A549 (cell line): ENCODE measurements around the gene MRPL53.

Experiments used
- BCL3 ChIP-seq: fragments of >200 bp; sonication (Bioruptor Twin); formaldehyde crosslinking; IDR thresholded peaks from 3 replicates; pipeline ENCODE4 v1.6.1; 2016
- EHMT2 ChIP-seq: fragments of 200-600 bp; sonication (generic); IDR thresholded peaks from 2 replicates; pipeline ENCODE4 v1.6.1; 2016; ENCODE audit warnings: antibody characterized with exemption, low read depth, mild to moderate bottlenecking, moderate library complexity
- EP300 ChIP-seq, 2 experiments: fragments of >200 bp; sonication (Bioruptor Twin); formaldehyde crosslinking; IDR thresholded peaks; 2 replicates in 1 of 2; 3 replicates in 1 of 2; pipeline ENCODE4 v1.6.1; 2016 to 2017
- MAZ ChIP-seq: fragments of 150-350 bp; IDR thresholded peaks from 2 replicates; pipeline ENCODE4 v1.6.1; 2014; ENCODE audit warnings: antibody characterized with exemption, low read depth, low read length, borderline replicate concordance
- RFX5 ChIP-seq: fragments of 450-650 bp; IDR thresholded peaks from 2 replicates; pipeline ENCODE4 v1.7.1; 2014; ENCODE audit warnings: antibody characterized with exemption, mild to moderate bottlenecking, moderate library complexity
- SREBF2 ChIP-seq: fragments of 450-650 bp; IDR thresholded peaks from 2 replicates; pipeline ENCODE4 v1.6.1; 2014; ENCODE audit warnings: mild to moderate bottlenecking, moderate library complexity
- TF ChIP-seq, protein P1 (sequence below): fragments of >200 bp; sonication (Bioruptor Twin); formaldehyde crosslinking; IDR thresholded peaks from 3 replicates; pipeline ENCODE4 v1.5.1; 2016
- TF ChIP-seq, protein P2 (sequence below): fragments of 200-600 bp; sonication (generic); IDR thresholded peaks from 2 replicates; pipeline ENCODE4 v1.6.1; 2016; ENCODE audit warnings: antibody characterized with exemption, mild to moderate bottlenecking, moderate library complexity

GRCh38 chr2:74504591-74504990, 32.1 kb upstream of the MRPL53 start:
- TF ChIP-seq, protein P1, sequence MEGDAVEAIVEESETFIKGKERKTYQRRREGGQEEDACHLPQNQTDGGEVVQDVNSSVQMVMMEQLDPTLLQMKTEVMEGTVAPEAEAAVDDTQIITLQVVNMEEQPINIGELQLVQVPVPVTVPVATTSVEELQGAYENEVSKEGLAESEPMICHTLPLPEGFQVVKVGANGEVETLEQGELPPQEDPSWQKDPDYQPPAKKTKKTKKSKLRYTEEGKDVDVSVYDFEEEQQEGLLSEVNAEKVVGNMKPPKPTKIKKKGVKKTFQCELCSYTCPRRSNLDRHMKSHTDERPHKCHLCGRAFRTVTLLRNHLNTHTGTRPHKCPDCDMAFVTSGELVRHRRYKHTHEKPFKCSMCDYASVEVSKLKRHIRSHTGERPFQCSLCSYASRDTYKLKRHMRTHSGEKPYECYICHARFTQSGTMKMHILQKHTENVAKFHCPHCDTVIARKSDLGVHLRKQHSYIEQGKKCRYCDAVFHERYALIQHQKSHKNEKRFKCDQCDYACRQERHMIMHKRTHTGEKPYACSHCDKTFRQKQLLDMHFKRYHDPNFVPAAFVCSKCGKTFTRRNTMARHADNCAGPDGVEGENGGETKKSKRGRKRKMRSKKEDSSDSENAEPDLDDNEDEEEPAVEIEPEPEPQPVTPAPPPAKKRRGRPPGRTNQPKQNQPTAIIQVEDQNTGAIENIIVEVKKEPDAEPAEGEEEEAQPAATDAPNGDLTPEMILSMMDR = no peak
- TF ChIP-seq, protein P2, sequence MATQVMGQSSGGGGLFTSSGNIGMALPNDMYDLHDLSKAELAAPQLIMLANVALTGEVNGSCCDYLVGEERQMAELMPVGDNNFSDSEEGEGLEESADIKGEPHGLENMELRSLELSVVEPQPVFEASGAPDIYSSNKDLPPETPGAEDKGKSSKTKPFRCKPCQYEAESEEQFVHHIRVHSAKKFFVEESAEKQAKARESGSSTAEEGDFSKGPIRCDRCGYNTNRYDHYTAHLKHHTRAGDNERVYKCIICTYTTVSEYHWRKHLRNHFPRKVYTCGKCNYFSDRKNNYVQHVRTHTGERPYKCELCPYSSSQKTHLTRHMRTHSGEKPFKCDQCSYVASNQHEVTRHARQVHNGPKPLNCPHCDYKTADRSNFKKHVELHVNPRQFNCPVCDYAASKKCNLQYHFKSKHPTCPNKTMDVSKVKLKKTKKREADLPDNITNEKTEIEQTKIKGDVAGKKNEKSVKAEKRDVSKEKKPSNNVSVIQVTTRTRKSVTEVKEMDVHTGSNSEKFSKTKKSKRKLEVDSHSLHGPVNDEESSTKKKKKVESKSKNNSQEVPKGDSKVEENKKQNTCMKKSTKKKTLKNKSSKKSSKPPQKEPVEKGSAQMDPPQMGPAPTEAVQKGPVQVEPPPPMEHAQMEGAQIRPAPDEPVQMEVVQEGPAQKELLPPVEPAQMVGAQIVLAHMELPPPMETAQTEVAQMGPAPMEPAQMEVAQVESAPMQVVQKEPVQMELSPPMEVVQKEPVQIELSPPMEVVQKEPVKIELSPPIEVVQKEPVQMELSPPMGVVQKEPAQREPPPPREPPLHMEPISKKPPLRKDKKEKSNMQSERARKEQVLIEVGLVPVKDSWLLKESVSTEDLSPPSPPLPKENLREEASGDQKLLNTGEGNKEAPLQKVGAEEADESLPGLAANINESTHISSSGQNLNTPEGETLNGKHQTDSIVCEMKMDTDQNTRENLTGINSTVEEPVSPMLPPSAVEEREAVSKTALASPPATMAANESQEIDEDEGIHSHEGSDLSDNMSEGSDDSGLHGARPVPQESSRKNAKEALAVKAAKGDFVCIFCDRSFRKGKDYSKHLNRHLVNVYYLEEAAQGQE = no peak
- TF ChIP-seq RFX5 (no peak), MAZ (no peak), EHMT2 (no peak), EP300 (IDR thresholded peaks at IDR 0.05) (no peak), SREBF2 (no peak), BCL3 (no peak)
